ENCODE results near the gene DCDC1. TPM values are rescaled to one million over a fixed set of nuclear protein-coding genes. Genes with fewer than 3 reads are reported as not detected.
"Not testable (repeated sequence)": the region's sequence is repeated elsewhere in the genome, so short reads cannot be mapped to it uniquely, and the experiment has no call there.

DCDC1 gene
- total RNA-seq, 1 donor: 0.21 TPM

DNA sequence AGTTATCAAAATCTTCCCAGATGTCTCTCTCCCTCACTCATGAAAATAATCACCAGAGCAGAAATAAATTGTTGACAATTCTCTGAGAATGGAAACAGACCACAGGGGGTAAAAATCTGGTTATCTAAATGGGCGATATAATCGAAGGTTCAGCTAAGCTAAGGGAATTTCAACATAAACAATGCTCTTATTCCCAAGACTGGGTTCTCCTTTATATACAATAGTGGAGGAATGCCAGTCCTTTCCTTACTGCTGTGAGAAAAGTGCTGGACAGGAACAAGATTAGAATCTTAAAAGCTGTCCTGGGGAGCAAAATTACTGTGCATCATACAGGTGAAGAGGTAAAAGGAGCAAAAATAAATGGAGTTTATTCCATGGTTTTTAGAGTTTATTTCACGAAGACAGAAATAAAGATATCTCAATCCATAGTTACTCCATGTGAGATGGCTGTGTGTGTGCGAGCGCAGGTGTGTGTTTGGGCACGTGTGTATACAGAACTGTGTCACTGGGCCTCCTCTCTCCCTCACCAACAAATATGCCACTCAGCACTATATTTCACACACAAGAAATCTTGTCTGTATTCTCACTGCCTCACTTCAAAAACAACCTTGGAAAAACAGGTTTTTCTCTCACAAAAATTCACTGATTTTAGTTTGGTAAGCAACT, 385.6 kb downstream of the DCDC1 start:
- Histone ChIP-seq H3K9me3 (ENCODE audit: low read depth, low read length) (no peaks in the 10 kb centered on the region), H3K27me3 (ENCODE audit: insufficient read depth, low read length) (no peaks in the 10 kb centered on the region), H3K4me3 (ENCODE audit: low read length) (no peak overlapping the region), H3K4me1 (ENCODE audit: insufficient read depth, low read length) (no peaks in the 10 kb centered on the region)

DNA sequence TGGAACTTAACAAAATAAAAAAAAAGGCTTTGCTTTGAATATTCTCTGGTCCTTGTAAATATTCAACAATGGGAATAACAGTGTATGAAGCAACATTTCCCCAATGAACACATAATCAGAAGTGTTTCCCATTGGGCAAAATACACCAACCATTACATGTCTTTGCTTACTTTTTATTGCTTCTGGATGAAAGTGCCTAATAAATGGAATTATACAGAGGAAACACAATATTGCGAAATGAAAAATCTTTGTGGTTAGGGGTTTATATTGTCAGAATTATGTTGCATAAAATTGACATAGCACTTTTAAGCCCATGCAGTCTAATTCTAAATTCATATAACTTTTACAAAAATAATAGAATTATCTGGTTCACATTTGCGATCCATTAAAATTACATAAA, 386.4 kb downstream of the DCDC1 start:
- no peaks in the 10 kb centered on the region for H3K9me3 ChIP-seq (ENCODE audit: low read depth, low read length)
- H3K4me1 ChIP-seq (ENCODE audit: insufficient read depth, low read length): no peaks in the 10 kb centered on the region
- no peaks in the 10 kb centered on the region for H3K27me3 ChIP-seq (ENCODE audit: insufficient read depth, low read length)
- H3K4me3 ChIP-seq (ENCODE audit: low read length): no peak overlapping the region

DNA sequence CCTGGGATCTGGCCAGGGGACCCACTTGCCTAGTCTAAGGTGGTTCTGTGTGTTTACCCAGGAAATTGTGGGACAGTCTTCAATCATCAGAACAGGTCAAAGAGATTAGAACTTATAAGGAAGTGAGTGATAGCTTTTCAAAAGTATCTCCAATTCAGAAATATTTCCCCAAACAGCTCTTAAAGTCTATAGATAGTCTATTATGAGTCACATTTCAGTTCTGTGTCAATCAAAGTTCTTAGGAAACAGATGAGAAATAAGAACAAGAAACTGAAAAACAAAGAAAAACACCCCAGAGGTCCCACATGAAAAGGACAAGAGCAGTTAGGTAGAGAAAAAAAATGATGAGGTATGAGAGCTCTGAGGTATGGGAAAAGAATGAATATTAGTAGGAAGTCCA, 402.0 kb downstream of the DCDC1 start:
- Histone ChIP-seq H3K4me3 (ENCODE audit: low read length) (no peak overlapping the region), H3K27me3 (ENCODE audit: insufficient read depth, low read length) (no peaks in the 10 kb centered on the region), H3K4me1 (ENCODE audit: insufficient read depth, low read length) (no peaks in the 10 kb centered on the region), H3K9me3 (ENCODE audit: low read depth, low read length) (no peaks in the 10 kb centered on the region)

DNA sequence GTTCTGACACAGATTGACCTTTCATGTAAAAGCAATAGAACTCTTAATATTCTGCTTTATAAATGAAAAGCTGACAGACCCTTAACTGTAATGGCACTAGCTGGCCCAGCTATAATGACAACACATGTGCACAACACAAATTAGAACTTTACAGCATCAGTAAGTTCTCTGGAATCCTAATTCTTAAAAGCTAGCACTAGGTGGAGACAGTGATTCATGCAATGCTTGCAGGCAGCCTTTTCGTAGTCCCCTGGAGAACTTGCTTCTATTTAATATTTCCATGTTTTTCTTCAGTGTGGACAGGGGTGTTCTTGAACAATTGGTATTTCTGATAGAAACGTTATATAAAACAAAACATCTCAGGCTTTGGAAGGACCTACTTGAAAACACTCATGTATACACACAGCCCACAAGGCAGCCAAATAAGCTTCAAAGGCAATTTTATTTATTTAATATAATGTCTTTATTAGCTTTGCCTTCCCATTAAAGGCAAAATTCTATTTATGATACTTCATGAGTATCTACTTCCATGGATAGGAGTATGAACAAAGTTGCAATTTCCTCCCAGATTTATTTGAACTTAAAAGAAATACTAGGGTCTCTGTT, 409.0 kb downstream of the DCDC1 start:
- H3K9me3 ChIP-seq (ENCODE audit: low read depth, low read length): no peaks in the 10 kb centered on the region
- no peaks in the 10 kb centered on the region for H3K4me1 ChIP-seq (ENCODE audit: insufficient read depth, low read length)
- H3K4me3 ChIP-seq (ENCODE audit: low read length): no peak overlapping the region
- H3K27me3 ChIP-seq (ENCODE audit: insufficient read depth, low read length): no peaks in the 10 kb centered on the region

DNA sequence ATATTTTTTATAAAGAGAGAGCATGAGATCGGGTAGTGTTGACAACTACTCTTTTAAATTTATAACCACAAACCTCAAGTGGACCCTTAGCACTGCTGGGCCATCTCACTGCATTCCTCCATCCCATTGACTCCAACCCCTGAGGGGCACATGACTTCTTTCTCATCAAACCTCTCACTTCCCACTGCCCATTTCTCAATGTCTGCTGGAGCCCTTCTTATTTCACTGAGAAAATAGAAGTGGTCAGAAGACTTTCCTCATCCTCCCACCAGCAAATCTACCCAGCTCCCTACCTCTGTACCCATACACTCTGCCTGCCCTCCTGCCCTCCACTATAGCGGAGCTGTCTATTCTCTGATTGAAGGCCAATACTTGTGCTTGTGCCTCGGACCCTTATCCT, 412.8 kb downstream of the DCDC1 start:
- Histone ChIP-seq H3K9me3 (ENCODE audit: low read depth, low read length) (no peaks in the 10 kb centered on the region), H3K27me3 (ENCODE audit: insufficient read depth, low read length) (no peaks in the 10 kb centered on the region), H3K4me3 (ENCODE audit: low read length) (no peak overlapping the region), H3K4me1 (ENCODE audit: insufficient read depth, low read length) (no peaks in the 10 kb centered on the region)

DNA sequence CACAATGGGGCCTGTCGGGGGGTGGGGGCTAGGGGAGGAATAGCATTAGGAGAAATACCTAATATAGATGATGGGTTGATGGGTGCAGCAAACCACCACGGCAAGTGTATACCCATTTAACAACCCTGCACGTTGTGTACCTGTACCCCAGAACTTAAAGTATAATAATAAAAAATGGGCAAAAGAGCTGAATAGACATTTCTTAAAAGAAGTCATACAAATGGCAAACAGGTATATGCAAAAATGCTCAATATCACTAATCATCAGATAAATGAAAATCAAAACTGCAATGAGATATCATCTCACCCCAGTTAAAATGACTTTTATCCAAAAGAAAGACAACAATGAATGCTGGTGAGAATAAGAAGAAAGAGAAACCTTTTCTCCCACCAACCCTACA, 419.7 kb downstream of the DCDC1 start:
- Histone ChIP-seq H3K4me3 (ENCODE audit: low read length) (no peak overlapping the region), H3K9me3 (ENCODE audit: low read depth, low read length) (peaks cover 11% of the 10 kb centered on the region), H3K27me3 (ENCODE audit: insufficient read depth, low read length) (no peaks in the 10 kb centered on the region), H3K4me1 (ENCODE audit: insufficient read depth, low read length) (no peaks in the 10 kb centered on the region)

DNA sequence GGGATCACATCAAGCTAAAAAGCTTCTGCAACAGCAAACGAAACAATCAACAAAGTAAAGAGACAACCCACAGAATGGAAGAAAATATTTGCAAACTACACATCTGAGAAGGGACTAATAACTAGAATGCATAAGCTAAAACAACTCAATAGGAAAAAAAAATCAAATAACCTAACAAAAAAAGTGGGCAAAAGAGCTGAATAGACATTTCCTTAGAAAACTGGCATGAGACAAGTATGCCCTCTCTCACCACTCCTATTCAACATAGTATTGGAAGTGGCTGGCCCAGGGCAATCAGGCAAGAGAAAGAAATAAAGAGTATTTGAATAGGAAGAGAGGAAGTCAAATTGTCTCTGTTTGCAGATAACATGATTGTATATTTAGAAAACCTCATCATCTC, 421.8 kb downstream of the DCDC1 start:
- H3K9me3 ChIP-seq (ENCODE audit: low read depth, low read length): peaks cover 11% of the 10 kb centered on the region
- not testable (repeated sequence) for H3K27me3 ChIP-seq (ENCODE audit: insufficient read depth, low read length); H3K4me1 ChIP-seq (ENCODE audit: insufficient read depth, low read length); H3K4me3 ChIP-seq (ENCODE audit: low read length)

DNA sequence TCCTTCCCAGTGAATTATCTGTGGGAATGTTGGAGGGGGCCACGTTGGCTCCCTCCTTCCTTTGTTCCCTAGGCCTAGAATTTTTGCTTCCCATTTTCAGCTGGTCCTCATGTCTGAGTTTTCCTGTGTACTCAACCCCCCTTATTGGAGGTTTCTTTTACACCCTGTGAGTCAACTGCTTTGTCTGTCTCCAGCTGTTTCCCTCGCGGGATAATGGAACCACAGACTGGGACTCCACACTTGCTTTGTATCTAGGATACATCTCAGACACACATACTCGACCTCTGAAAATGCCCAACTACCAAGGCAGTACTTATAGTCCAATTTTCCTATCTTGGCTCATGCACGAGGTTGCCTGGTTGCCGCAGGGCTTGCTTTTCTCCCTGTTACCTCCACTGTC, 430.7 kb downstream of the DCDC1 start:
- no peak overlapping the region for H3K4me3 ChIP-seq (ENCODE audit: low read length)
- no peaks in the 10 kb centered on the region for H3K27me3 ChIP-seq (ENCODE audit: insufficient read depth, low read length)
- peaks cover 11% of the 10 kb centered on the region for H3K9me3 ChIP-seq (ENCODE audit: low read depth, low read length)
- H3K4me1 ChIP-seq (ENCODE audit: insufficient read depth, low read length): no peaks in the 10 kb centered on the region

DNA sequence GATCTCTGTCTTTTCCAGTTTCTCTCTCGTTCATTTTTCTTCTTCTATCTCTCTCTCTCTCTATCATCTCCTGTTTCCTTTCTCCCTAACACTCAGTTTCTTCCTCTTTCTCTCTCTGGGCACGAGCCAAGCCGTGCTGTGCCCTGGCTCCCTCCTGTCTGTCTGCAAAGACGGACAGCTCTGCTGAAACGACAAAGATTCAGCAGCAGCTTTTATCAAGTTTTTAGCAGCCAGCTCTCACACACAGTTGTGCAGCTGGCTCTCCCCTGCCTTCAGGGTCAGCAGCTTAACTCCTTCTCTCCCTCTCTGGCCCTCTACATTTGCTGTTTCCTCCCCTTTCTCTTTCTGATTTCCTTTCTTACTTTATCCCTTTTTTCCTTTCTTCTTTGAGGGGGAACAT, 431.4 kb downstream of the DCDC1 start:
- no peaks in the 10 kb centered on the region for H3K4me1 ChIP-seq (ENCODE audit: insufficient read depth, low read length)
- no peaks in the 10 kb centered on the region for H3K27me3 ChIP-seq (ENCODE audit: insufficient read depth, low read length)
- no peak overlapping the region for H3K4me3 ChIP-seq (ENCODE audit: low read length)
- H3K9me3 ChIP-seq (ENCODE audit: low read depth, low read length): peaks cover 11% of the 10 kb centered on the region

DNA sequence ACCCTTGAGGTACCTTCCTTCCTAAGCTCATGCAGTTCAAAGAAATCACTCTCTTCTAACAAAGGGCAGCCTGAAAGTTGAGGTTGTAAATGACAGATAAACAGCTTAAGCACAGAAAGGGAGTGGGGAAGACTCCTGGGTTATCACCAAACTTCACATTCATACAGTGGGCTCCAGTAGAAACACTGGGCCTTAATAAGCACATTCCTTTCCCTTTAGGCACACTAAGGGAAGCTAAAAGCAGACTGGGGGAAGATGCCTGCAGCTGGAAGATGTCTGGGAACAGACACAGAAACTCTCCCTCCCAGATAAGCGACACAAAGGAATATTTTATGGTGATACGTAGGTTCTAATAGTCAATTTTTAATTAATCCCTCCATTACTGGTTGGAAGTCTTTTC, 433.0 kb downstream of the DCDC1 start:
- no peaks in the 10 kb centered on the region for H3K4me1 ChIP-seq (ENCODE audit: insufficient read depth, low read length)
- H3K27me3 ChIP-seq (ENCODE audit: insufficient read depth, low read length): no peaks in the 10 kb centered on the region
- peaks cover 11% of the 10 kb centered on the region for H3K9me3 ChIP-seq (ENCODE audit: low read depth, low read length)
- no peak overlapping the region for H3K4me3 ChIP-seq (ENCODE audit: low read length)

DNA sequence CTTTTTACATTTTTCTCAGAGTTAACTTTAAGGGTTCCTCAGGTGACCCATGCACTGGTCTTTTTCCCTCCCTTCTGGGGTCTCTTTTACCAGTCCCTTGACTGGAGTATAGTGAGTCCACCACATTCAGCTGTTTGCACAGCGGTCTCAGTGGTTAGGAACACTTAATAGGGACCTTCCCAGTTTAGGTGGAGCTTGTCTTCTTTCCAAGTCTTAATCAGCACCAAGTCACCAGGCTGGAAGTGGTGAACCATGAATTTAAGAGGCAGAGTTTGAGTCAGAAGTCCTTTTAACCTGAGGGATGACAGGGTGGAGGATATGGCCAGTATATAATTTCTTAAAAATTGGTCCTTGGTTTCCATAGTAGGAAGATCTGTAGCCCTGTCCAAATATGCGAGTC, 433.7 kb downstream of the DCDC1 start:
- Histone ChIP-seq H3K4me3 (ENCODE audit: low read length) (no peak overlapping the region), H3K27me3 (ENCODE audit: insufficient read depth, low read length) (no peaks in the 10 kb centered on the region)

DNA sequence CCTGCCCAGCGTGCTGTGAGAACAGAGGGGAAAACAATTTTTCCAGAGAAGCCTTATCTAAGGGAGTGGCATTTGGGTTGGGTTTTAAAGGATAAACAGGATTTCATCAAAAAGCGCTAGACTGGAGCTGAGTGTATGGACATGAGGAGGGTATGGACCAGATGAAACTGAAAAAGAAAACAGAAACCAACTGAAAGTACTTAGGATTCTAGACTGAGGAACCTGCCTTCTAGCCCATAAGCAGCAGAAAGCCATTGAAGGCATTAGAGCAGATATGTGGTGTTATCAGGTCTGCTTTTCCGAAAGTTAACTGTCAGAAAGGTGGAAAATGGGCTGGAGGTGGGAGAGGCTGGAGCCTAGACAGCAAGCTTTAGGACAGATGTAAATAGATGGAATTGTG, 443.4 kb downstream of the DCDC1 start:
- H3K4me1 ChIP-seq (ENCODE audit: insufficient read depth, low read length): no peaks in the 10 kb centered on the region
- no peaks in the 10 kb centered on the region for H3K9me3 ChIP-seq (ENCODE audit: low read depth, low read length)
- no peak overlapping the region for H3K4me3 ChIP-seq (ENCODE audit: low read length)
- no peaks in the 10 kb centered on the region for H3K27me3 ChIP-seq (ENCODE audit: insufficient read depth, low read length)

More for the DNA sequence above, 433.7 kb downstream of the DCDC1 start:
- H3K4me1 ChIP-seq (ENCODE audit: insufficient read depth, low read length): no peaks in the 10 kb centered on the region
- H3K9me3 ChIP-seq (ENCODE audit: low read depth, low read length): peaks cover 5% of the 10 kb centered on the region

DNA sequence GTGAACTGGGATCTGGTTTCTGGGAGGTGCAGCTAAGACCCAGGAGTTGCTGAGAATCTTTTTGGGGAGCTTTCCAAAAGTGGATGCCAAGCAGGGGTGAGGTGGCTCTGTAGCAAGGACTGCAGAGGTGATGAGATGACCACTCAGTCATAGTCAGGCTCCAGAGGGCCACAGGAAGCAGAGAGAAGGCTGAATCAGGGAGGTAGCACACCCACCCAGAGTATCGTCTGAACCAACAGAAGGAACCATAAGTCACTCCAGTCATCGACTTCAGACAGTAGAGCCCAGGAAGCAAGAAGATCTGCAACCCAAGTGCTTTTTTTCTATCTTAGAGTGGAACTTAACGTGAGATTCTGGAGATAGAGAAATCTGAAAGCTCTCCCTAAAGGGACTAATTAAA, 447.7 kb downstream of the DCDC1 start:
- no peaks in the 10 kb centered on the region for H3K9me3 ChIP-seq (ENCODE audit: low read depth, low read length)
- peaks cover 13% of the 10 kb centered on the region for H3K4me1 ChIP-seq (ENCODE audit: insufficient read depth, low read length)
- no peaks in the 10 kb centered on the region for H3K27me3 ChIP-seq (ENCODE audit: insufficient read depth, low read length)
- no peak overlapping the region for H3K4me3 ChIP-seq (ENCODE audit: low read length)

DNA sequence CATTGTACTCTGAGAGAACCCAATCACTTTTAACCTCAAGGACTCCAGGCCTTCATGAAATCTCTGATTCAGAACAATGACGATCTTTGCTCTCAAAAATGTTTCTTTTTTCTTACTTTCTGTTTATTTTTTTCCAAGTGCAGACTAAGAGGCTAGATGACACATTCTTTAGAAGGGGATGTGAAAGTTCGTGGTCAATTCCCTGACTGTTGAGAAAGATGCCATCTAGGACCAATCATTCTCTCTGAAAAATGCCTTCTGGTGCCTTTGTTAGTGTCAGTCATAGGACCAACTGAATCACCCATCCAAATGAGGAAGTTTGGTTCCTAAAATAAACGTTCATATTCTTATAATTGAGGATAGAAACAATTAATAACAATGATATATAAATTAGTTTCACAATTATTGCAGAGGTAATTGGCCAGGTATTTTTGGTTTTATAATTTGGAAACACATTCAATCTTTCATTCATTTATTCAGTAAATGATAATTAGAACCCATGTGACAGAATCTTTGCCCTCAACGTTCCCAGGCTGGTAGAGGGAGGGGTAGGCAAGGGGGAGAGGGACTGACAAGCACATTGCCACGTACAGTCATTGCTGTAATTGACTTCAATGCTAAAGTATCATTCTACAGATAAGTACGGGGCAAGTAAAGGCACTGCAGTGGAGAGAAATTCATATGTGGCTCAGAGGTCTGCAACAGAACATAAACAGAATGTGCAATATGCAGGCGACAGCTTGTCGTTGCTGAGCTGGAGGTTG, 450.0 kb downstream of the DCDC1 start:
- no peak overlapping the region for H3K4me3 ChIP-seq (ENCODE audit: low read length)
- peaks cover 13% of the 10 kb centered on the region for H3K4me1 ChIP-seq (ENCODE audit: insufficient read depth, low read length)
- H3K27me3 ChIP-seq (ENCODE audit: insufficient read depth, low read length): no peaks in the 10 kb centered on the region
- no peaks in the 10 kb centered on the region for H3K9me3 ChIP-seq (ENCODE audit: low read depth, low read length)

DNA sequence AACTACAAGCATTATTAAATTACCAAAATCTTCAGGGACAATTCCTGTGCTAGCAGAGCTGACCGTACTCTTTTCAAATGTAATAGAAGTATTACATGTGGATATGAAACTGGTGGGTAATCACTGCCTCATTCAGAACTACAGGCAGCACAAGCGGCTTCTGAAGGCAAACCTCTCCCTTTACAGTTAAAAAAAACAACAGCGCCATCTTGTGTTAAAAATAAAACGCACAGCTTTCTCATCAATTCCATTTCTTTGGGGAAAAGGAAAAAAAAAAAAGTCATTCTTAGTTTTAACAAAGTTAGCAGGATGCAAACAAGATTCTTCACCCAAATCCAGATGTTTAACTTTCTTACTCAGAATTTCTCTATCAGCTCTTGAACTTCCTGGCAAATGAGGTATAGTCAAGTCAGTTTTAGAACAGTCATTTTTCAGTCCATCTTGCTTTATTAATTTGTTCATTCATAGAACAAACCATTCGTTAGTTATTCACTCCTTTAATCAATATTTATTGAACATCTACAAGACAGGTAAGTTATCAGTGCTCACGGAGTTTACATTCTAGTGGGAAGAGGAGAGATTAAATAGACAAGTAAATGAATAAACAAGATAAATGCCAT, 451.6 kb downstream of the DCDC1 start:
- no peak overlapping the region for H3K4me3 ChIP-seq (ENCODE audit: low read length)
- H3K4me1 ChIP-seq (ENCODE audit: insufficient read depth, low read length): peaks cover 13% of the 10 kb centered on the region
- H3K9me3 ChIP-seq (ENCODE audit: low read depth, low read length): no peaks in the 10 kb centered on the region
- no peaks in the 10 kb centered on the region for H3K27me3 ChIP-seq (ENCODE audit: insufficient read depth, low read length)

All from mononuclear cell (primary cell).